ENCODE results near the gene TOP2B.

TOP2B gene

DNA sequence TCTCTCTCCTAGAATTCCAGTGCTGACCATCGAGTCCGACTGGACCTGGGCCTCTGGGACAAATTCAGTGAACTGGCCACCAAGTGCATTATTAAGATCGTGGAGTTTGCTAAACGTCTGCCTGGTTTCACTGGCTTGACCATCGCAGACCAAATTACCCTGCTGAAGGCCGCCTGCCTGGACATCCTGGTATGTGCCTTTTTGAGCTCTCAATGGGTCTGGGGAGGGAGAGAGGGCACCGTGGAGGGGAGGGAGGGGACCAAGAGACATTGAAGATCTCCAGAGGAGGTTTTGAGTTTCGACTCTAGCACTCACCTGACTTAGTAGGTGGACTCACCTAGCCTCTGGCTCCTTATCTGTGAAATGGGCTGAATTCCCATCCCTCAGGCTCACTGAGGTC, 84.2 kb downstream of the TOP2B start:
- no peak for DNase-seq

DNA sequence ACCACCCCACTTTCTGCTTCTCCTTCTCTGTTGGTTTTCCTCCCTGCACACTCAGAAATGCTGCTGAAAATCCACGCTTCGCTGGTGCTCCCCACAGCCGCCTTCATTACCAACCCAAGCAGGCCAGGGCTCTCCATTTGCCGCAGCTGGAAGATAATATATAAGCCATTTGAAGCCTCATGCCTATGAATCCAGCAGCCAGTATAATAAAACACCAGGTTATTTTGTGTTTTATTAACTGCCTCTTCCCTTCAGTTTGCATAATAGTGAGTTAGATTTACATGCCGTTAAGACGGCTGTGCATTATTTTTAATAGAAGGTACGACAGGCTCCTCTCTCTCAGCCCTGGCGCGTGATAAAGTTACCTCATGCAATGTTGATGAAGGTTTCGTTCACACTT, 86.6 kb downstream of the TOP2B start:
- DNase-seq: no peak

DNA sequence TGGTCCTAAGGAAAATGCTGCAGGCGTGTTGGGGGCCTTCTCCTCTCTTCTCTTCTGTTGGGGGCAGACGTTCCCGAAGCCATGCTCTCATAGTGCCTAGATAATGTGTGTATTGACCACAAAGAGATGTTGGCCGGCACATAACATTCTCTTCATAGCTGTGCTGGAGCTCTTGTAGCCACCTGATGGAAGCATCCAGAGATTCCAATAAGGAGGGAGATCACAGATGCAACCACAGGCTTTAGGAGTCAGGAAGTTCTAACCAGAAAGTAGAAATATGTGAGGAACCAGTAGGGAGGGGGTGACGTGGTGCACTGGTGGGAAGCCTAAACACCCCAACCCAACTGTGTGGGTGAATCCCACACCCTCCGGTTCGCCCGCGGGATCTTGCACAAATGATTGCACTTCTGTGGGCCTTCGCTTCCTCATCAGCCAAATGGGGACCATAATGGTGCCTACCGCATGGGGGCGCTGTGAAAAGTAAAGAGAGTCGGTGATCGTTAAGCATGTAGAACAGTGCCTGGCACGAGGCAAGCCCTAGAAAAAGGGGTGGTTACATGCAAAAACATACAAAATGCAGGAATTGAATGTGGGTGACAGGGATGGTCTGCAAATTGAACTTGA, 87.8 kb downstream of the TOP2B start:
- DNase-seq: no peak

DNA sequence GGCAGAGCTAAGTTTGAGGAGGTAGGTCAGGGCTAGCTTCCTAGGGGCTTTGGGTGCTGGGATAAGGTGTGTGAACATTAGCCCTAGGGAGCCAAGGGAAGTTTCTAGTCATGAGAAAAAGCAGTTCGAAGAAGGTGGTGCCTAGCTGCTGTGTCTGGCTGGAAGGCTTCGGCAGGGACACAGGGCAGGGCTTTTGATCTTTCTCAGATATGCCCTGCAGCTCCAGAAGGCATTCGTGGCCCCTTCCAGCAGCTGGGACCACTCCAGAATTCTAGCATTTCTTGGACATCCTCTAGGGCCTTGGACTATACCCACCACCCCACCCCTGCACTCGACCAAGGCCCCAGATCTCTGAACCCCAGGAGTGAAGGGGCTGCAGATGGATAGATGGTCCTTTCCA, 88.6 kb downstream of the TOP2B start:
- no peak for DNase-seq

DNA sequence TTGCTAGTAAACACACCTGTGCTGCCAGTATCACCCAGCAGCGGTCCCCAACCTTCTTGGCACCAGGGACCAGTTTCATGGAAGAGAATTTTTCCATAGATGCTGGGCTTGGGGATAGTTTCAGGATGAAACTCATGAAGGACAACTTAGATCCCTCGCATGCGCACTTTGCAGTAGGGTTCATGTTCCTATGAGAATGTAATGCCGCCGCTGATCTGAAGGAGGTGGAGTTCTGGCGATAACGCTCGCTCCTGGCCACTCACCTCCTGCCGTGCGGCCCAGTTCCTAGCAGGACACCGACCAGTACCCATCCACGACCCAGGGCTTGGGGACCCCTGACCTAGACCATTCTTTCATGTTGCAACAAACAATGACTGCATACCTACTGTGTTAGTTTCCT, 89.7 kb downstream of the TOP2B start:
- no peak for DNase-seq

DNA sequence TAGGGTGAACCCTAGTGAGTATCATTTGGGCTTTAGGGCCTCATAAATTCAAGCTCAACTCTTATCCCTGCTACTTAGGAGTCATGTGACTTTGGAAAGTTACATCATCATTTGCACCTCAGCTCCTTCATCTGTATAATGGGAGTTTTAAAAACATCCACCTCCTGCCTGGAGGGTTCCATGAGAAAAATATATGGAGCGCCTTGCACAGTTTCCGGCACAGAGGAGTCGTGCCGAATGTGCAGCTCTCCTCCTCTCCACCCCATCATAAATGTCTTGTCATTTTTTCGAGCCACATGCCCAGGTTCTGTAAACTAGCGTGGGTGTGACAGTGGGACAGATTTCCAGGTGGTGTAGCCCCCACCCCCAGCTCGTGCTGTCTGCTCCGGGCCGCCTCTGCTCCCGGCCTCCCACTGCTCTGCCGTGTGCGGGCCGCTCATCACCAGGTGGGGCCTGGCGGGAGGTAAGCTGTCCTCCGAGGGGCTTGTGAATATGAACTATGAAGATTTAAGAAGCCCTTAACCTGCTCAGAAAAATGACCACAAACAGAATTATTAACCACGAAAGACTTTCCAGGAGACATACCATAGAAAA, 90.4 kb downstream of the TOP2B start:
- no peak for DNase-seq

DNA sequence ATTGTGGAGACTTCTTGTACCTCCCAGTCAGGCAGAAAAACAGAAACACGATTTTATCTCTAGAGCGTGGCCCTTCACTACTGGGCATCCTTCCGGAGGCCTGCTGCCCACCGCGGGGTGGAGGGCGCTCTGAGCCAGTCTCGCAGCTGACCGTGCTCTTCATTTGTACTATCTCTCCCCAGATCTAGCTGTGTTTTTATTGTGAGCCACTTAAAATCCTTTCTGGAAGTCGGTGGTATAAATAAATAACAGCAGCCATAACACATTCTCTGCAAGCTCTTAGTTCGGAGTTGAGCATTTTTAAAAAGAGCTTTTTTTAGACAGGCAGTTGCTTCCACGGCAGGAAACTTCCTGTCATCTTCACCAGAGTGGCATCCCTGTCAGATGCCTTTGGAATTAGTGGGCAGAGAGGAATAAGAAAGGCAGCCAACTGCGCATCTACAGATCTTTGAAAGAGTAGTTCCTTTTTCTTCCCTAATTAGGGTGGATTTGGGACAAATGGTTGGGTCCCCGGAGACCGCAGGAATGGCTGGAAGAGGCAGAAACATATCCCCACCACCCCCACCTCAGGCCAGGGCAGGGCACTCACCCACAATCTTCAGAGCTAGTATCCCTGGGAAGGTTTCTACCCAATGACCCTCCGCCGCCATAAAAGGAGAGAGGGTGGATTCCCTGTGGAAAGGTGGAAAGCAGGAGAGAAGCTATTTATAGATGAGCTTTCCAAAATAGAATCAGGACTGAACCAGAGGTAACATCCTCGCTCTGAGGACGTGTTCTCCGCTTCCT, 91.1 kb downstream of the TOP2B start:
- no peak for DNase-seq

DNA sequence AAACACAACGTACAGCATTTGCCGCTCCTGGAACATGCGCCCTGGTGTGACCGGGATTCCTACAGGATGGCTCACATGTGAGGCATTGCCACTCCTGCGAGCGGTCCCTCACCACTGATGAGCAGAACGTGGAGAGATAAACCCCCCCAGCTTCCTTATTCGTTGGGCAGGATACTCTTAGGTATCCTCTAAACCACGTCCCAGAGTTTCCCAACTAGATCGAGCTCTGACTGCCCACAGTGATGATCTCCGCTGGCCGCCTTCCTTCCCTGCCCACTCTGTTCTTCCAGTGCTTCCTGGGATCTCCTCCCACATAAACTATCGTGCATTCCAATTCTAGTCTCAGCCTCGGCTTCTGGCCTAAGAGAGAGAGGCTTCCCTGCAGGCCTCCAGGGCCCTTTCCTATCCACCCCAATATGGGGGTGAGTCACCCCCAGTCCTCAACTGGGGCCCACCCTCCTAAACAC, 91.8 kb downstream of the TOP2B start:
- no peak for DNase-seq

DNA sequence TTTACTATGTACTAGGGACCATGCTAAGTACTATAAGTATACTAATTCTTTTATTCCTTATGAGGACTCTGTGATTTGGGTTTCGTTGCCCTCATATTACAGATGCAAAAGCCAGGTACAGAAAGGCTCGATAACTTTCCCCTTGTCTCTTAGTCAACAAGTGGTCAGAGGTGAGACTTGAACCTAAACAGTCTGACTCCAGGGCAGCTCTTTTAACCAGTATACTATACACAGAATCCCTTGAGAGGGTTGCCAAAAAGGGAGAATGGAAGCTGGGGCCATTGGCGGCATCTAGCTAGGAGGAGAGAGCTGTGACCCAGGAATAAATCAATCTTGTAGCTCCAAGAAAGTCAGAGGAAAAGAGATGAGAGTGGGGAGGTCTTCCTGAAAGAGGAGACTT, 92.4 kb downstream of the TOP2B start:
- no peak for DNase-seq

DNA sequence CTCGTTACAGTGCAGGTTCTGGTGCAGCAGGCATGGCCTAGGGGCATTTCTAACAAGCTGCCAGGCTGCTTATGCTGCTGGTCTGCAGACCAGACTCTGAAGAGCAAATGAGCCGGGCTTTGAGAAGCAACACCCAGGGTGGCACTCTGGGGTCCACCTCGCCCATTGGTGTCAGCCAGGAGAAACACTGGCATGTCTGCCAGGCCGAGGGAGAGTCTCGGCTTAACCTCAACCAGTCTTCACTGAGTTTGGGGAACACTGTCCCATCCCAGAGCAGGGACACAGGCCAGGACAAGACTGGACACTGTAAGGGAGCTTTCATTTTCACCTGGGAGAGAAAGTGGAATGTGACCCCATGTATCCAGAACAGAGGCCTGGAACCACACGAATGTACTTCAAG, 93.4 kb downstream of the TOP2B start:
- DNase-seq: no peak

DNA sequence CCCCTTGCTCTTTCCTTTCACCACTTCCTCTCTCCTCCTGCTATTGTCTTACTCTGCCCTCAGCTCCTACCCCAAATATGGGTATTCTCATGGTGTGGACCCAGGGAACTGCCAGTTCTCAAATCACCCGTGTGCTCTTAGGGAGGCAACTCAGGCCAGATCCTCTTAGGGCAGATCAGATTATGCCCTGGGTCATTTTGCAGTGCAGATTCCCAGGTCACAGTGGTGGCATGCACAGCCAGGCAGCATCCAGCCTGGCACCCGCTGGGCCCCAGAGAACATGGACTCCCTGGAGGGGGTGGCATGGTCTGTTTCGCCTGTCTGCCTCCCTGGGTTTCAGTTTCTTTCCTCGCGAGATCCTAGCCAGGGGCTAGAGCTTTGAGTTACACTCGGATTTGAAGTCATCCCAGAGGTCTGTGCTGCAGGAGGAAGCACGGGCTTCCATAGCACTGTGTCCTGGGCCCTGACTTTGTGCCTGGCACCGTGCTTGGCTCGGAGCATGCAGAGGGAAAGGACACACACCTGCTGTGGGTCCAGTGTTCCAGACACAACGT, 96.1 kb downstream of the TOP2B start:
- no peak for DNase-seq

DNA sequence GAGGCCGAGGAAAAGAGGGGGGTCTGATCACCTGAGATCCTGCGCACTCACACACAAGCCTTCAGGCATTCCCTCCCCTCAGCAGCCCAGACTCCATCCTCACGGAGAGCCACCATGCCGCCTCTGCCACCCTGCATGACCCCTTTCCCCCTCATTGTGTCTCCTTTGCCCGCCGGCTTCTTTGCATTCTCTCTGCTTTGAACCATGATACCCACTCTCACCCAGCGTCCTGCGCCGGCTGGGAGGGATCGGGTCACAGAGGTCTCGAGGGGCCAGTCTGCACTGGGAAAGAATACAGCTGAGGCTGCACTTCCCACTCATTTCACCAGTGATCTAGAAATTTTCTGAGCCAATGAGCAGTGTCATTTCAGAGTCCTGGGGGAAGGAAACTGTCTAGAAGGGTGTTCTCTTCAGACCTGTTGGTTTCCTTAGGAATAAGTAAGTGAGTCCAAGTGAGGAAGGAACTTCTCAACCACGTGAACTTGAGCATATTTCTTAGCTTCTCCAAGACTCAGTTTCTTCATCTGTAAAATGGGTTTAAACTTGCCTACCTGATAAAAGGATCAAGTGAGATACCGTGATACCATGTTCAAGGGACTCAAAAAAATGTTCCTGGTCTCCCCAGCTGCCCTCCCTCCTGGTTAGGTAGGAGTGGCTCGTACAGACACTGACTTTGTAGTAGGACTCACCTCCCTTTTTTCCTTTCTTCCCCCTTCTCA, 96.7 kb downstream of the TOP2B start:
- DNase-seq: no peak

DNA sequence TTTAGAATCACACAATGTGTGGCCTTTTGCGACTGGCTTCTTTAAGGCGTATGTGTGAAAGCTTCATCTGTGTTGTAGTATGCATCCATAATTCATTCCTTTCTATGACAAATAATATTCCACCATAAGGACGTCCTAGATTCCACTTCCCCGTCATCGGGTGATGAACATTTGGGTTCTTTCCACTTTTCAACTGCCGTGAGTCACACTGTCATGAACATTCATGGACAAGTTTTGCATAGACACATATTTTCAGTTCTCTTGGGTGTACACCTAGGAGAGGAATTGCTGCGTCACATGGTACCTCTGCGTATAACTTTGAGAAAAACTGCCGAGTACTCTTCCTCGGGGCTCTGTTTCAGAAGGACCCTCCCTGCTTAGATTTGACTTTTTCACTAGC, 97.3 kb downstream of the TOP2B start:
- no peak for DNase-seq

DNA sequence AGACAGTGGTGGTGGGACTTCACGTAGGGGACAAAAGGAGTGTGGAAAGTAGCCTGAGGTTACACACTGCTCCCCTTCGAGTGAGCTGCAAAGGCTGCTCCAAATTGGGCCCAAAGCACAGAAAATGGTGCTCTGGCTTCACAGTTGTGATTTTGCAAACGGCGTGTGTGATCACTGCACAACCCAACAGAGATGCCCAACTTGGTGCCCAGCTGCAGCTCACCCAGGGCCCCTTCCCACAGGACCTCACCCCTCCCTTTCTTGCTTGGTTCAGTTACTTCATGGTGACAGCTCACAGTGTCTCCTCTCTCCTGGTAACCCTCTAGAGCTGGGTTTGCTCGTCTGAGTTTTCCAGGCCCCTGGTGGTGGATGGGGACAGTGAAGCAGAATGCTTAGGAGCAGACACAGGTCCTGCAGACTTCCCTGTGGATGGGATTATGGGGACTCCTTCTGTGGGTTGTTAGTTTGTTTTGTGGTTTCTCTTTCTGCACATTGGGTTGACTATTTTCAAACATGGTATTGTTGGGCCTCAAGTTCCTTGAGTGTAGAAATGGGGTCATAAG, 98.3 kb downstream of the TOP2B start:
- no peak for DNase-seq

DNA sequence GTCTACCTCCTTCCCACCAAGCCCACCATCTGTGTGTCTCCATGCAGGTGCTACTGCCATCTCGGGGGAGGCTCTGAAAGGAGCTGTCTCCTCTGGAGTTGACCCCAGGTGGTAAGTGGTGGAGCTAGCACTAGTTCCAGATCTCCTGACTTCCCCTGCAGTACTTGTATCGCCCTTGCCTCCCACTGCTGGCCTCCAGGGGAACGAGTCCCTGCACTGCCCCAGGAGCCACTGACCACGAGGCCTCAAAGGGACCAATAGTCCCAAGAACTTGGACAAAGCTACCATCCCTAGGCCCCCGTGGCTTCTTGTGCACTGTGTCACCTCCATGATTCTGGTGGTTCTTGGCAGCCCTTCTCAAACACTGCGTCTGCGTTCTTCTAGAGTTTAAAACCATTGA, 98.9 kb downstream of the TOP2B start:
- DNase-seq: no peak

DNA sequence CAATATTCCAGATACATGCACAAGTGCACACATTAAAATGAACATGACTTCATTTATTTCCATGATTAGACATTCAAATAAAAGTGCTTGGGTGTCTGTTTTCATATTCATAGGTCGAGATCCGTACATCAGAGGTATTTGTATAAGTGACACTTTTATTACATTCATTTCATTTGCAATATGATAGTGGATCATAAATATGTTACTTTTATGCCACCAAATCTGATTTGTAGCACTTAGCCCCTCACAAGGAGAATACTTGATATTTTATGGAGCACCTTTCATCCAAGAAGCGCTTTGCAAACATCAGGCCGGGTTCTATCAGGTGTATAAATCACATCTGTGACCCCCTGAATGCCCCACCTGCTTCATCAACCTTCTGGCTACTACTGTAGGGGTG, 100.6 kb downstream of the TOP2B start:
- no peak for DNase-seq

DNA sequence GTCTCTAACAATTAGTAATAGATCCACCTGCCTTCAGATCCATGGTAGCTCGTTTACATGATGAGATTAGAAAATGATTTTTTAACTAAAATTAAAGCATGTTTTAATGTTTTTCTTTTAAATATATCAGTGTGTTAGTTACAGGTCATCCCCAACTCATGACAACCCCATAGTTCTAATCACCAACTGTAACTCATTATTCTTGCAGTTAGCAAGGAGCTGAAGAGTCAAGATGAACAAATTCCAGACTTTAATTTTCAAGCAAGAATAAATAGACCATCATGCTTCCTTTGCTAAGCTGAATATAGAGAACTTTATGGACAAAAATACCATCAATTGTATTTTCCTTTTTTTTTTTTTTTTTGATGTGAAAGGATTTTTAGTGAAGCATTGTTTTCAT, 101.1 kb downstream of the TOP2B start:
- DNase-seq: no peak

DNA sequence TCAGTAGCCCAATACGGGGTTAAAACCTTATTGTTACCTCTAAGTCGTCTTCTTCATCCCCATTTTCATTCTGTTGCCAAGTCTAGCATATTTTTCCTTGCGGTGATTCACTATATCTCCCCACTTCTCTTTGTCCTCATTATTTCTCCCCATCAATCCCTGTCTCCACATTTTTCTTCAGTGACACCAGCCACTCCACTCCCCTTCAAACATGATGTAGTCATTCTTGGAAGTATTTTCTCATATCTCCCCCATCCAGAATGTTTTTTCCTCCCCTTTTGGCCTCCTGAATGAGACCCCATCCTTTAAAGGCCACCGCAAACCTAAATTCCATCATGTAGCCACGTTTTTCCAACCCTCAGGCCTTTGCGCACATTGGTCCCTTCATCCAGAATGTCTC, 105.9 kb downstream of the TOP2B start:
- no peak for DNase-seq

DNA sequence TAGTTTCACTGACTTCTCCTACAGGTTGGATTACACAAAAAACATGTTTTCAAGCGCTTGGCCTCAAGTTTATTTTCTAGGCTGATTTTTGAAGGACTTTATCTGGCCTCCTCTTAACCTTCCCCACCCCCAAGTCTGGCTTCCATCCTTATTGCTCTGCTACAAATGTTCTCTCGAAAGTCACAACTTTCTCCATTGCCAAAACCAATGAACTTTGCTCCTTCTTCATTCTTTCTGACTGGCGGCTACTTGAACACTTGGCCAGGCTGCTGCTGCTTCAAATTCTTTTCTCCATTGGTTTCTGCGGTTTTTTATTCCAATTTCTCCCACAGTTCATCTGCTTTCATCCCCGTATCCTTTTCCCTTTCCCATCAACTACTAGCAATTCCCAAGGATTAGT, 106.6 kb downstream of the TOP2B start:
- DNase-seq: no peak

DNA sequence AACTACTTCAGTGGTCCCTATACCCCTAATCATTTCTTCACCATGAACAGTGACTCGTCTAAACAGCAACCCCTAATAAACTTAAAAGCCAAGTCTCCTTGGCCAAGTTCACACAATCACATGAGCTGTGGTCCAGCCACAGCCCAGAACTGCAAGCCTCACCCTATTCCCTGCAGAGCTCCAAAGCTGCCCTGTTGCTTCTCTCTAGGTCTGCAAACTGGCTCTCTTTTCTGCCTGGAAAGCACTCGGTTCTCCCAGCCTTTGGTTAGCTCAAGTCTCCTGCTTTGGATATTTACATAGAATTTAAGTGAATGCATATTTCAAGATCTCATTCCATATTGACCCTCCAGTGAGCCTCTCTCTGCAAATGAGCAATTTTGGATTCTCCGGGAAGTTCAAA, 107.0 kb downstream of the TOP2B start:
- no peak for DNase-seq

DNA sequence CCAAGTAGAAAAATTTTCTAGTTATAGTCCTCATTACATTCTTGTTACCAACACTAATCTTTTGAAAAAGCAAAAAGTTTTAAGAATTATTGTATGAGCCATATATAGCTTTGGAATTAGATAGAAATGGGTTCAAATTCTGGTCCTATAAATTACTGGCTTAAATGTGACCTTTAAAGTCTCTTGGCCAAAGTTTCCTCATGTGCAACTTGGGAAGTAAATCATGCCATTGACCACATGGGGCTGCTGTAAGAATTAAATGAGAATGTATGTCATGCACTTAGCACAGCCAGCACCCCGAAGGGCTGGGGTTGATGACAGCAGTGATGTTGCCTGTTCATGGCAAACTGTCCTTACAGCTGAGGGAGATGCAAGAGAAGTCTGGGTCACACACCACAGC, 108.3 kb downstream of the TOP2B start:
- no peak for DNase-seq

DNA sequence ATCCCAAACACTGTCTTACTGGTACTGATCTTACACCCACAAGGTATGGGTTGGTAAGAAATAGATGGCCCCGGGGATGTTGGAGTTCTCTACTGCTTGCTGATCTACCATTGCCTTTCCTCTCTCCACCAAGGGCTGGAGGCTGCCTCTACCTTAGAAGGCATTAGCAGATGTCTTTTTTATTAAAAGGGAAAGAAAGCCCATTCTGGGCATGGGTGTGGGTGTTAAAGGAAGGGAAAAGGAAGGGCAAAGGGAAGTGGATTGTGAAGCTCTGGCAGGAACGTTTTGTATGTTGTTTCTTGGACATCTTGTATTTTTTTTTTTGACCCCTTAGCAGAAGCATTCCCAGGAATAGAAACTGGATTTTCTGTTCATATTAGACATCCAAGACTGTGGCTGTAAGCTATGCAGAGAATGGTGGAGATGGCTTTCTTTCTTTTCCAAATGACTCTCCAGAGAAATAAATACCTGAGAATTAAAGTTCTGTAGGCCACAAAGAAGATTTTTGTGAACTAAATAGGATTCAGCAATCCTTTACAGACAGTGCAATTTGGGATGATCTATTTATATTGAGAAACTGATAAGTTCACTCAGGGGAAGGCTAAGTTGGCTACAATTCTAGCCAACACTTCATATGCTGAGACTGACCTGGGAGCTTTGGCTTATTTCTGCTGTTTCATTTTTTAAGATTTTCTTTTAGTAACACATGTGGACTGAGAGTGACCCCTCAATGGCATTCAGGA, 108.8 kb downstream of the TOP2B start:
- DNase-seq: no peak

Measured in CD4-positive, alpha-beta T cell treated with Interleukin-1 beta for 1 hour (primary cell).